NCI-H1436 treated with DMSO at 0.1 percent for 48 hours (cell line): ENCODE data around the gene PANK1.
"Not testable (repeated sequence)": the region's sequence is repeated elsewhere in the genome, so short reads cannot be mapped to it uniquely, and the experiment has no call there.

ENCODE experiments used
- DNase-seq: peaks from one replicate; lab custom pipeline; 2025; lab: John Stamatoyannopoulos, UW

Gene PANK1

DNA sequence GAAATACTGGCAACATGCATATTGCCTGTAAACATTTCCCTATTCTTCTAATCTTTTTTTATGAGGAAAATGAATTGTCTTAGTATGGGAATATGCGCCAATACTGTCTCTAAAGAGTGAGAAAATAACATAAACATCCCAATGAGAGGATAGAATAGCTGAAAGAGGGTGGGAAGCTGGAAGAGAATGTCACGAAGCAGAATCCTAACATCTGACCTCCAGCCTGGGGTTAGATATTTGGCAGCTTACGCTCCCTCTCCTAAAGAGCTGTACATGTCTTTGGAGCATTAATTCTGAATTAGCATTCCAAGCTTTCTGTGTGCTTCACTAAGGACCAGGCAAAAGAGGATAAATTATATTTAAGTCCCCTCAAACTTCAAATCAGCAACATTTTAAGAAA lies 78.0 kb downstream of the PANK1 start:
- no peak for DNase-seq

DNA sequence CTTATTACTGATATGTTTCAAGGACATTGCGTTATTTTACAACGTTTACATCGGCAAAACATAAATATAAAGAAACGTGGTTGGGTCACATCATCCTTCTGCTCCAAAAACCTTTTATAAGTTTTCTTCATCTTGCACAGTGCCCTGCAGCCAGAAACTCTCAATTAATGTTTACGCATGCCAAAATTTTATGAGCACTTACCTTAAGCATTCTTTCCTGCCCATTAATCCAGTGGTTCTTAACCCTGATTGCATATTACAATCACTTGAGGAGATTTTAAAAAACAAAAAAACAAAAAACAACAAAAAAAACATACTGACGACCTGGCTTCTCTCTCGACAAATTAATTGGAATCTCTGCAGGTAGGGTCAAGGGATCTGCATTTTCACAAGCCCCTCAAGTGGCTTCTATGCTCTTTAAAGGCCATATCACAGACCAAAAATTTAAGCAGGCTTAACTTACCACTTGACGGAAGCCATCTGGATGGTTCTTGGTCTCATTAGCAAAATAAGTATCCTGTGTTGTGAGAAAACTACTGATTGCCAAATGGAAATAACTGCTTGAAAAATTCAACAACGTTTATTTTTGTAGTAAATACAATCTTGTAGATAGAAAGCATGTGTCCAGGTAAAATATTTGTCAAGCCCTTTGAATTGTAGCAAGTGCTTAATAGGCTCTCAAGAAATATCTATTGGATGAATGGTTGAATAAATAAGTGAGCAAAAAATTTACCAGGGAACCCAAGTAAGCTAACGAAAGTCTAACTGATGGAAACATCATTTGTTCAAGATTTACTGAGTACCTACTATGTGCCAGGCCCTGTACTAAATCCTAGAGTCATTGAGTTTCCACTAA lies 78.7 kb downstream of the PANK1 start:
- no peak for DNase-seq

- no peak for DNase-seq
Observed at GRCh38 chr10:89565180-89565579, 79.9 kb downstream of the PANK1 start.

DNA sequence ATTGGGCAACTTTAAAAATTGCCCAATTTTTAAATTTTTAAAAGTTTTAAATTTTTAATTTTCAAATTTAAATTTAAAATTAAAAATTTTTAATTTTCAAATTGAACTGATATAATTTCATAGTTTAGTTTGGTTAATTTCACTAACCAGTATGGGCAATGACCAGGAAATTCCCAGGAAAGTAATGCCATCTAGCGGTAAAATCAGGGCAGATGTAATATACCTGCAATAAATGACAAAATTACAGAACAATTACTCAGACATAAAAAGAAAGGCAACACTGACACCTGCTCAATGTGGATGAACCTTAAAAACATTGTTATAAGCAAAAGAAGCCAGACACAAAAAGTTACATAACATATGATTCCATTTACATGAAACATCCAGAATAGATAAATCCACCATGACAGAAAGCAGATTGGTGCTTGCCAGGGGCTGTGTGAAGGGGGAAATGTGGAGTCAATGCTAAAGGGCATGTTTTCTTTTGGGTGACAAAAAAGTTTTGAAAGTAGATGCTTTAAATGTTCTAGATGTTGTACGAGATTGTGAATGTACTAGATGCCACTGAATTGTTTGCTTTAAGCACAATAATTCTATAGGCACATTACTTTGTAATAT lies 81.1 kb downstream of the PANK1 start:
- DNase-seq: no peak

GRCh38 chr10:89563311-89563710 lies 81.7 kb downstream of the PANK1 start:
- DNase-seq: no peak

DNA sequence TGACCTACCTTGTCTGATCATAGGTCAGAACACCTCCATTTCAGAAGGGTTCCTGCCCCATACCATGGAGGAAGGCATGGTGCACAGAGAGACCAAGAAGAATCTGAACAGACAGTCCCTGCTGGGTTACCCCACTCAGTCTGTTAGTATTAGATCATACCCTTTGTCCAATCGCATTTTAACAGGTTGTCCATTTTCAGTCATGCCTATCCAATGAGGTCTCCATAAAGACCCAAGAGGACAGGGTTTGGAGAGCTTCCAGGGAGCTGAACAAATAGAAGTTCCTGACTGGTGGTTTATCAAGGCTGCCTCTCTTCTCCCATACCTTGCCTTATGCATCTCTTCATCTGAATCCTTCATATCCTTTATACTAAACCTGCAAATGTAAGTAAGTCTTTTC lies 88.4 kb downstream of the PANK1 start:
- no peak for DNase-seq

- no peak for DNase-seq
Observed at GRCh38 chr10:89555688-89556445, 89.2 kb downstream of the PANK1 start.

- DNase-seq: no peak
Observed at GRCh38 chr10:89554433-89554832, 90.6 kb downstream of the PANK1 start.

GRCh38 chr10:89553064-89553734 lies 91.8 kb downstream of the PANK1 start:
- DNase-seq: no peak

- no peak for DNase-seq
Observed at GRCh38 chr10:89552213-89552612, 92.8 kb downstream of the PANK1 start.

- DNase-seq: no peak
Observed at GRCh38 chr10:89550509-89550908, 94.5 kb downstream of the PANK1 start.

- DNase-seq: no peak
Observed at GRCh38 chr10:89549510-89549909, 95.5 kb downstream of the PANK1 start.

- no peak for DNase-seq
Observed at GRCh38 chr10:89548673-89549072, 96.4 kb downstream of the PANK1 start.

DNA sequence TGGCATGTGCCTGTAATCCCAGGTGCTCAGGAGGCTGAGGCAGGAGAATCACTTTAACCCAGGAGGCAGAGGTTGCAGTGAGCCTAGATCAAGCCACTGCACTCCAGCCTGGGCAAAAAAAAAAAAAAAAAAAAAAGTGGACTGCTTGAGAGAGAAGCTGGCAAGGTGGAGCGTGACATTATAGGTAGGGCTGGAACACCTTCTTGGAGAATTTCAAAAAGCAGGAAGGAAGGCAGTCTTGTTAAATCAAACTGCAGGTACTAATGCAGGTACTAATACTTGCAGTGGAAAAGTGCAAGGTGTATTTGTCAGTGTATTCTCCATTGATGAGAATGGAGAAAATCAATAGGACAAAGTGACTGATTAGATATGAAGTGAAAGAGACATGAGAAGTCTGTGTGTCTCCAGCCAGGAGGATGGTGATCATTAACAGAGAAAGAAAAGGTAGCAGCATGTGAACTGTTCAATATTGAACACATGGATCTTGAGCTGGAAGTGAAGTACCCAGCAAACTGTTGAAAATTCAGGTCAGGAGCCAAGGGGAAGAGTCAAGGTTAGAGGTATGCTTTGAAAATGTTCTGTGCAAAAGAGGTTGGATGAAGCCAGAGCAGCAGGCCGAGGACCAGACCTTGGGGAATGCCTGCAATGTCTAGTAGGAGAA lies 97.1 kb downstream of the PANK1 start:
- DNase-seq: no peak

- DNase-seq: not testable (repeated sequence)
Observed at GRCh38 chr10:89546651-89547050, 98.4 kb downstream of the PANK1 start.

DNA sequence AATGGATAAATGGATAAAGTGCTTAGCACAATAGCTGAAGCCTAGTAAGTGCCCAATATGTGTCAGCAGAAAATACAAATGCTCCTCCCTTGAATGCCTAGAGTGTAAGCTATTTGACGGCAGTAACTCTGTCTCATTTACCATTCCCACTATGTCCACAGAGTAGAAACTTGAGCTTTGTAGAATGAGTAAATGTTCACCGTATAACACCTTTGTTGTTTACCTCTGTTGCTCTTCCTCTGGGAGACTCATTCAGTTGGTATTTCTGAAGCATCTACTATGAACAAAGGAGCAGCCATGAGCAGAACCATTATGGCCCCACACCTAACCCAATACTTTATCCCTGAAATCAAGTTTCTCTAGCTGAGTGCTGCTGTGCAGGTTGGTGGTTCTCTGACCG lies 101.2 kb downstream of the PANK1 start:
- DNase-seq: no peak

DNA sequence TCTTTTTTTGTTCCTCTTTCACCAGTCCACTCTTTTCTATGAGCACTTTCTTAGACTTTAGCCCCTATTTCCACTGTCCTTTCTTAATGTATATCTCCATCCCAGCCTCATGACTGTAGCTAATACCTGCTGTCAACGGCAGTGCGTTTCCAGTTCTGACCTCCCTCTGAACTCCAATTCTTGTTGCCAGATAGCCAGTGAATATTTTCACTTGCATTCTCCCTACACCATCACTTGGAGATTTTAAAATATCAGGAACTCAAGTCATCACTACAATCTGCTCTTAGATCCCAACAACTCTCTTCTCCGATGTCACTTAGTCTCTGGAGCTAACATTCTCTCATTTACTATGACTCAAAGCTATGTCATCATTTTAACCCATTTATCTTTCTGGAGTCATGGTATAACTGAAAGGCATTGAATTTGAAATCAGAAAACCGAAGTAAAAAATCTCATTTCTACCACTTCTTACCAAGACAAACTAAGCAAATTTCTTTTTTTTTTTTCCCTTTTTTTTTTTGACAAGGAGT lies 104.6 kb downstream of the PANK1 start:
- DNase-seq: no peak

DNA sequence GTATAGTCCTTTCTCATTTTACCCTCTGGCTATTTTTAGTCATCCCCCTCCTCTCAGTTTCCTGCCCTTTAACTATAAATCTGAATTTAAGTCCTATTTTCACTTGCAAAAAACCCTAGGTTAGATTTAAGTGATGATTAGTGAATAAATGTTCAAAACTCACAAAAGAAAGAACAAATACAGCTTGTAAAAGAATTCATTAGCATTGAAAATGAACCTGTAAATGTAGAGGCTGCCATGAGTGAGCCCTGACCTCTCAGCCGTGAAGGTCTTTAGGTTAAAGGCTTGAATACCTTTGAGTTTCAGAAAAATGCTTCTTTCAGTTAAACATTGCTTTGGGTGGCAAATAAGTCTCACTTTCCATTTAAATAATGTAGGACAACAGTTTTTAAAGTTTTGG lies 107.7 kb downstream of the PANK1 start:
- DNase-seq: no peak

DNA sequence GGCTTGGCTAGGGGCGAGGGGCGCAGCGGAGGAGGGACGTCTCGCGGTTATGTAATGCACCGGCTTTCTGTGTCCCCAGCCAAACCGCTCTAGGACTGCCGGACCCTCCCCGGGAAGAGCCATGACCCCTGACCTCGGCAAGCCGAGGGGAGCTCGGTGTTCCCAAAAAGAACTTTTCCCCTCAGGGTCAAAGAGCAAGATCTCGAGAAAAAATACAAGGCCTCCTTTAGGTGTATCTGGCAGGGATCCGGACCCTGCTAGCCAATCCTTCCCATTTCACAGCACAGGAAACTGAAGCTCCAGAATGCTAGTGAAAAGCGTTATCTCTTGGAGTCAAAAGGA lies 109.1 kb downstream of the PANK1 start:
- DNase-seq: no peak

- no peak for DNase-seq
Observed at GRCh38 chr10:89535171-89536012, 109.7 kb downstream of the PANK1 start, which contains the start of gene SLC16A12. Gene SLC16A12, minus strand, starts transcription at chr10:89535594. Its CDS starts 73,016 bp downstream, at chr10:89462578.

DNA sequence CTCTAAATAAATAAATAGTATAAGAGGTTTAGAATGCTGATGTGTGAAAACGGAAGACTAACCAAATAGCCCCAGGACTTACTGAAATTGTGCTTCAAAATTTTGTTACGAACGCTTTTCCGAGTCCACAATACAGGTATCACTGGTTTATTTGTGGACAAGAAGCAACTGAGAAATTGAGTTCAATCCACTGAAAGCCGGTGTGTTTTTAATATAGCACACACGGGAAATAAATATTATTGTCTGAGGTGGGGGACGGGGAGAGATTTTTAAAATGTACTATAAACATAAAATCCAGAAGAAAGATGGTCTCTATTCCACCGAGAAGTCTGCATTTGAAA lies 110.2 kb downstream of the PANK1 start:
- DNase-seq: no peak
